A204.1 (cell line): Measurements from ENCODE around the gene NAV3.

ENCODE experiments used
- FAIRE-seq: peaks from 2 replicates; lab custom pipeline; 2012; peaks lifted over from hg19 to GRCh38; lab: Jason Lieb, UNC

Gene NAV3

GRCh38 chr12:77830583-77831351, at the start of gene NAV3:
NAV3 (plus strand) TSS chr12:77830894; CDS start chr12:77831462, 568 bp downstream.
- FAIRE-seq, result no peak

GRCh38 chr12:77782034-77782433, 48.7 kb upstream of the NAV3 start:
- FAIRE-seq, result no peak

- FAIRE-seq, result no peak
These were observed 47.9 kb upstream of the NAV3 start for GRCh38 chr12:77782766-77783165.

- FAIRE-seq, result no peak
These were observed 45.5 kb upstream of the NAV3 start for GRCh38 chr12:77785211-77785610.

GRCh38 chr12:77786675-77787074, 44.0 kb upstream of the NAV3 start:
- no peak for FAIRE-seq

GRCh38 chr12:77788231-77789168, 42.2 kb upstream of the NAV3 start:
- no peak for FAIRE-seq

- FAIRE-seq, result no peak
These were observed 35.0 kb upstream of the NAV3 start for GRCh38 chr12:77795699-77796098.

- no peak for FAIRE-seq
These were observed 33.9 kb upstream of the NAV3 start for GRCh38 chr12:77796775-77797174.

- no peak for FAIRE-seq
These were observed 30.2 kb upstream of the NAV3 start for GRCh38 chr12:77800501-77800900.

- FAIRE-seq, result no peak
These were observed 22.2 kb upstream of the NAV3 start for GRCh38 chr12:77808534-77808933.

GRCh38 chr12:77813558-77813957, 17.1 kb upstream of the NAV3 start:
- FAIRE-seq, result no peak

- FAIRE-seq, result no peak
These were observed 16.3 kb upstream of the NAV3 start for GRCh38 chr12:77814386-77814785.

GRCh38 chr12:77816196-77816595, 14.5 kb upstream of the NAV3 start:
- no peak for FAIRE-seq

- no peak for FAIRE-seq
These were observed 13.4 kb upstream of the NAV3 start for GRCh38 chr12:77817276-77817675.

GRCh38 chr12:77818351-77818750, 12.3 kb upstream of the NAV3 start:
- FAIRE-seq, result no peak

GRCh38 chr12:77821699-77822203, 8.9 kb upstream of the NAV3 start:
- no peak for FAIRE-seq

GRCh38 chr12:77833329-77833728, 2.6 kb downstream of the NAV3 start:
- no peak for FAIRE-seq

GRCh38 chr12:77834618-77835017, 3.9 kb downstream of the NAV3 start:
- no peak for FAIRE-seq

GRCh38 chr12:77835969-77836368, 5.3 kb downstream of the NAV3 start:
- FAIRE-seq, result no peak

GRCh38 chr12:77837876-77838291, 7.2 kb downstream of the NAV3 start:
- FAIRE-seq, result no peak

GRCh38 chr12:77841521-77841920, 10.8 kb downstream of the NAV3 start:
- no peak for FAIRE-seq

GRCh38 chr12:77842430-77842829, 11.7 kb downstream of the NAV3 start:
- FAIRE-seq, result no peak

GRCh38 chr12:77845831-77846230, 15.1 kb downstream of the NAV3 start:
- FAIRE-seq, result no peak
